A673 (cell line): ENCODE results near the gene EEF1AKMT3. TPM values are rescaled to one million over a fixed set of nuclear protein-coding genes. Genes with fewer than 3 reads are reported as not detected.

Experiments used
- BruUV-seq: library from RNA; stranded (reverse); fragments of 400-500 nt; replicated peaks from 2 replicates; lab custom pipeline; 2021; lab: Mats Ljungman, UMichigan
- CTCF ChIA-PET: fragments of 300-600 bp; sonication (Branson Sonifier 250); formaldehyde crosslinking; loops from one replicate; lab custom pipeline; 2022; ENCODE audit warnings: antibody characterized with exemption; lab: Charles Lee
- POLR2A ChIA-PET: fragments of 300-600 bp; sonication (Branson Sonifier 250); formaldehyde crosslinking; loops from one replicate; lab custom pipeline; 2022; ENCODE audit warnings: antibody characterized with exemption; ENCODE audit not compliant: low non-redundant PET; lab: Charles Lee
- DNase-seq: peaks from one replicate; pipeline ENCODE4 v3.0.0-alpha.2; 2015; ENCODE audit warnings: low spot score
- H3K27ac ChIP-seq: fragments of 200-600 bp; sonication (generic); 2 replicates; pipeline ENCODE4 v1.5.1; 2016; ENCODE audit warnings: mixed run types, low read depth, mild to moderate bottlenecking, mixed read lengths, antibody characterized with exemption, low read length; ENCODE audit not compliant: poor library complexity, severe bottlenecking
- H3K27me3 ChIP-seq: fragments of 200-600 bp; sonication (generic); replicated peaks from 2 replicates; pipeline ENCODE4 v1.6.1; 2017; ENCODE audit warnings: mixed run types, low read depth, mild to moderate bottlenecking, mixed read lengths, antibody characterized with exemption, low read length; ENCODE audit not compliant: insufficient read depth, poor library complexity
- H3K36me3 ChIP-seq: fragments of 200-600 bp; sonication (generic); 2 replicates; pipeline ENCODE4 v1.6.1; 2016; ENCODE audit warnings: mixed run types, mild to moderate bottlenecking, mixed read lengths, antibody characterized with exemption, low read length; ENCODE audit not compliant: insufficient read depth, poor library complexity, severe bottlenecking
- H3K4me1 ChIP-seq: fragments of 200-600 bp; sonication (generic); 2 replicates; pipeline ENCODE4 v1.6.1; 2017; ENCODE audit warnings: mixed run types, mild to moderate bottlenecking, mixed read lengths, antibody characterized with exemption, low read length; ENCODE audit not compliant: insufficient read depth, poor library complexity, severe bottlenecking
- H3K4me3 ChIP-seq: fragments of 200-600 bp; sonication (generic); 2 replicates; pipeline ENCODE4 v1.5.1; 2016; ENCODE audit warnings: low read depth, mixed run types, mild to moderate bottlenecking, mixed read lengths, low read length; ENCODE audit not compliant: poor library complexity, severe bottlenecking
- H3K9me3 ChIP-seq: fragments of 200-600 bp; sonication (generic); 2 replicates; pipeline ENCODE4 v1.6.1; 2016; ENCODE audit warnings: mixed run types, low read depth, mild to moderate bottlenecking, mixed read lengths, antibody characterized with exemption, low read length; ENCODE audit not compliant: poor library complexity, severe bottlenecking
- CTCF ChIP-seq: fragments of 300-800, 200-600 bp; sonication (generic); conservative IDR thresholded peaks from 2 replicates; pipeline ENCODE4 v1.5.1; 2017; ENCODE audit warnings: low read depth, mild to moderate bottlenecking, antibody characterized with exemption, low read length, moderate library complexity, mixed read lengths
- EZH2 ChIP-seq: fragments of 200-600 bp; sonication (generic); IDR thresholded peaks from 2 replicates; pipeline ENCODE4 v1.6.1; 2017; ENCODE audit warnings: borderline replicate concordance, low read depth, mild to moderate bottlenecking, mixed read lengths, antibody characterized with exemption, low read length; ENCODE audit not compliant: poor library complexity, severe bottlenecking
- intact Hi-C: fragments of 100-400 bp; cut with micrococcal nuclease; formaldehyde crosslinking; loops from one replicate; pipeline ENCODE4 v1.10.0; 2022; ENCODE audit not compliant: unreplicated experiment
- microRNA-seq: library from miRNA; unstranded; fragments of <30 nt; microRNA quantifications from one replicate; pipeline ENCODE4 v1.2.0, GENCODE V29; 2021
- total RNA-seq: library from RNA; stranded (reverse); gene quantifications from 2 replicates; pipeline ENCODE4 v1.2.3, GENCODE V29; 2021

Gene EEF1AKMT3
- total RNA-seq, 1 experiment from 2014 or later, result 5.3 TPM

GRCh38 chr12:57826966-57827365 lies 54.6 kb downstream of the EEF1AKMT3 start:
- H3K27me3 ChIP-seq, result no peaks in the 10 kb centered on the region
- H3K27ac ChIP-seq, result no peak overlapping the region
- H3K4me3 ChIP-seq, result no peak overlapping the region
- intact Hi-C loops, result no loop called here
- no TSS peak for BruUV-seq
- H3K9me3 ChIP-seq, result no peaks in the 10 kb centered on the region
- DNase-seq, result no peak
- CTCF ChIA-PET, result no interaction called here
- H3K4me1 ChIP-seq, result peaks cover 5% of the 10 kb centered on the region
- peaks cover 74% of the 10 kb centered on the region for H3K36me3 ChIP-seq
- POLR2A ChIA-PET, result interaction anchor here (0.5 kb wide), 1 partner anchor 82 kb away, joined by 6 read pairs; the partner anchor contains the start of gene TSPAN31
- TF ChIP-seq EZH2 (no peak), CTCF (no peak)

GRCh38 chr12:57829025-57829777 lies 56.8 kb downstream of the EEF1AKMT3 start:
- POLR2A ChIA-PET, result interaction anchor here (0.7 kb wide), 1 partner anchor 22 kb away, joined by 4 read pairs; no protein-coding TSS in a partner anchor
- no peak for DNase-seq
- CTCF ChIA-PET, result interaction anchor here (0.6 kb wide), 1 partner anchor 189 kb away, joined by 3 read pairs; no protein-coding TSS in a partner anchor
- Histone ChIP-seq H3K4me1 (peaks cover 27% of the 10 kb centered on the region), H3K4me3 (no peak overlapping the region), H3K36me3 (peaks cover 54% of the 10 kb centered on the region), H3K27ac (peak overlapping the region; percentile 12), H3K9me3 (no peaks in the 10 kb centered on the region), H3K27me3 (no peaks in the 10 kb centered on the region)
- TF ChIP-seq CTCF, result no peak
- TF ChIP-seq EZH2, result no peak
- no TSS peak for BruUV-seq
- intact Hi-C loops, result no loop called here

GRCh38 chr12:57830393-57830792 lies 58.0 kb downstream of the EEF1AKMT3 start:
- H3K27me3 ChIP-seq, result no peaks in the 10 kb centered on the region
- H3K36me3 ChIP-seq, result peaks cover 42% of the 10 kb centered on the region
- POLR2A ChIA-PET, result no interaction called here
- CTCF ChIA-PET, result interaction anchor here (1.2 kb wide), 1 partner anchor 76 kb away, joined by 3 read pairs; no protein-coding TSS in a partner anchor
- H3K27ac ChIP-seq, result no peak overlapping the region
- TF ChIP-seq EZH2 (no peak), CTCF (no peak)
- H3K9me3 ChIP-seq, result no peaks in the 10 kb centered on the region
- DNase-seq, result no peak
- intact Hi-C loops, result no loop called here
- no peak overlapping the region for H3K4me3 ChIP-seq
- BruUV-seq, result no TSS peak
- peaks cover 37% of the 10 kb centered on the region for H3K4me1 ChIP-seq

Small RNA genes lying within 50 kb of the gene (microRNA-seq; reads per million reads assigned to microRNA genes)
- gene MIR26A2 (125 reads per million, percentile 67 among the genes with 10 or more reads in this experiment), gene MIR6759 (not detected)

Other genes with a start within 250 kb of the EEF1AKMT3 start
- gene MBD6, start 249.8 kb upstream of the EEF1AKMT3 start, total RNA-seq, result 140 and 150 TPM in 2 replicates
- 121 and 129 TPM in 2 replicates for gene DCTN2, start 225.4 kb upstream of the EEF1AKMT3 start, total RNA-seq
- gene KIF5A, start 222.6 kb upstream of the EEF1AKMT3 start, total RNA-seq, result 2.1 and 3.3 TPM in 2 replicates
- gene PIP4K2C, start 181.4 kb upstream of the EEF1AKMT3 start, total RNA-seq, result 34.9 and 35.4 TPM in 2 replicates
- gene DTX3, start 167.8 kb upstream of the EEF1AKMT3 start, total RNA-seq, result 61.7 and 65.9 TPM in 2 replicates
- gene ARHGEF25, start 161.2 kb upstream of the EEF1AKMT3 start, total RNA-seq, result 20.9 and 32.5 TPM in 2 replicates
- gene B4GALNT1, start 139.4 kb upstream of the EEF1AKMT3 start, total RNA-seq, result 34.5 and 39.0 TPM in 2 replicates
- gene OS9, start 78.5 kb upstream of the EEF1AKMT3 start, total RNA-seq, result 142 and 161 TPM in 2 replicates
- gene AGAP2, start 33.9 kb upstream of the EEF1AKMT3 start, total RNA-seq, result 4.0 and 6.6 TPM in 2 replicates
- 8.9 and 24.6 TPM in 2 replicates for gene TSPAN31, start 27.6 kb upstream of the EEF1AKMT3 start, total RNA-seq
- gene CDK4, start 20.3 kb upstream of the EEF1AKMT3 start, total RNA-seq, result 216 and 247 TPM in 2 replicates
- 19.8 and 23.6 TPM in 2 replicates for gene MARCHF9, start 17.5 kb upstream of the EEF1AKMT3 start, total RNA-seq
- gene CYP27B1, start 5.5 kb upstream of the EEF1AKMT3 start, total RNA-seq, result 4.5 and 4.7 TPM in 2 replicates
- 51.0 and 55.6 TPM in 2 replicates for gene METTL1, start 509 bp upstream of the EEF1AKMT3 start, total RNA-seq
- 52.6 and 58.5 TPM in 2 replicates for gene TSFM, start 10.2 kb downstream of the EEF1AKMT3 start, total RNA-seq
- gene AVIL, start 46.1 kb downstream of the EEF1AKMT3 start, total RNA-seq, result 4.4 and 5.4 TPM in 2 replicates
- gene CTDSP2, start 74.1 kb downstream of the EEF1AKMT3 start, total RNA-seq, result 115 and 132 TPM in 2 replicates
- gene ATP23, start 169.0 kb downstream of the EEF1AKMT3 start, total RNA-seq, result 7.7 and 13.6 TPM in 2 replicates